PC-3 (cell line): ENCODE measurements around the gene NR2C1. TPM values are rescaled to one million over a fixed set of nuclear protein-coding genes. Genes with fewer than 3 reads are reported as not detected.
"Not testable (repeated sequence)": the region's sequence is repeated elsewhere in the genome, so short reads cannot be mapped to it uniquely, and the experiment has no call there.

Experiments used
- ATAC-seq: fragments of 200-7000 bp; cut with Tn5 transposase; 2 replicates; pipeline ENCODE4 v1.9.1; 2020; ENCODE audit warnings: mild to moderate bottlenecking, moderate library complexity
- BruUV-seq: library from RNA; stranded (reverse); fragments of 400-500 nt; replicated peaks from 2 replicates; lab custom pipeline; 2021; lab: Mats Ljungman, UMichigan
- CTCF ChIA-PET: fragments of 300-600 bp; sonication (Branson Sonifier 250); formaldehyde crosslinking; loops from one replicate; lab custom pipeline; 2022; ENCODE audit warnings: antibody characterized with exemption; lab: Charles Lee
- POLR2A ChIA-PET: fragments of 300-600 bp; sonication (Branson Sonifier 250); formaldehyde crosslinking; loops from one replicate; lab custom pipeline; 2022; ENCODE audit warnings: antibody characterized with exemption; ENCODE audit not compliant: unreplicated experiment; lab: Charles Lee
- DNase-seq: peaks from one replicate; pipeline ENCODE4 v3.0.0-alpha.2; 2015
- H2AFZ ChIP-seq: fragments of 300-600 bp; sonication (generic); 2 replicates; pipeline ENCODE4 v1.6.0; 2016; ENCODE audit warnings: antibody characterized with exemption, low read length
- H3F3A ChIP-seq: fragments of 300-600 bp; sonication (generic); one replicate; pipeline ENCODE4 v1.6.0; 2017; ENCODE audit warnings: antibody characterized with exemption, low read length, control low read depth, mild to moderate bottlenecking; ENCODE audit not compliant: unreplicated experiment
- H3K27ac ChIP-seq: fragments of 300-600 bp; sonication (generic); 2 replicates; pipeline ENCODE4 v1.5.1; 2016; ENCODE audit warnings: mild to moderate bottlenecking, low read length
- H3K27me3 ChIP-seq: fragments of 300-600 bp; sonication (generic); 2 replicates; pipeline ENCODE4 v1.6.1; 2016; ENCODE audit warnings: low read length, mixed read lengths
- H3K36me3 ChIP-seq: fragments of 300-600 bp; sonication (generic); 2 replicates; pipeline ENCODE4 v1.6.1; 2016; ENCODE audit warnings: low read depth, mixed run types, low read length, mixed read lengths
- H3K4me1 ChIP-seq: fragments of 300-600 bp; sonication (generic); 2 replicates; pipeline ENCODE4 v1.5.1; 2016; ENCODE audit warnings: low read length; ENCODE audit not compliant: insufficient read depth
- H3K4me2 ChIP-seq: fragments of 300-600 bp; sonication (generic); 2 replicates; pipeline ENCODE4 v1.6.0; 2016; ENCODE audit warnings: low read length
- H3K4me3 ChIP-seq: fragments of 300-600 bp; sonication (generic); 2 replicates; pipeline ENCODE4 v1.5.1; 2016; ENCODE audit warnings: mild to moderate bottlenecking, low read length, mixed read lengths
- H3K79me2 ChIP-seq: fragments of 300-600 bp; sonication (generic); 2 replicates; pipeline ENCODE4 v1.6.1; 2017; ENCODE audit warnings: low read length, mixed read lengths
- H3K9ac ChIP-seq: fragments of 300-600 bp; sonication (generic); 2 replicates; pipeline ENCODE4 v1.6.0; 2016; ENCODE audit warnings: mild to moderate bottlenecking, low read length
- H3K9me2 ChIP-seq: fragments of 300-600 bp; sonication (generic); replicated peaks from 2 replicates; pipeline ENCODE4 v1.6.1; 2016; ENCODE audit warnings: mixed run types, low read length, mixed read lengths
- H3K9me3 ChIP-seq: fragments of 300-600 bp; sonication (generic); 2 replicates; pipeline ENCODE4 v1.6.1; 2016; ENCODE audit warnings: low read length, mixed read lengths
- H4K20me1 ChIP-seq: fragments of 300-600 bp; sonication (generic); 2 replicates; pipeline ENCODE4 v1.6.1; 2016; ENCODE audit warnings: low read length, mixed read lengths
- CTCF ChIP-seq: fragments of 300-600 bp; sonication (generic); conservative IDR thresholded peaks from 2 replicates; pipeline ENCODE4 v1.5.1; 2017; ENCODE audit warnings: antibody characterized with exemption, low read depth, mild to moderate bottlenecking, low read length
- EZH2 ChIP-seq: fragments of 300-600 bp; sonication (generic); IDR thresholded peaks from one replicate; pipeline ENCODE4 v1.6.1; 2017; ENCODE audit warnings: antibody characterized with exemption, mild to moderate bottlenecking, low read length; ENCODE audit not compliant: unreplicated experiment
- EZH2phosphoT487 ChIP-seq: fragments of 300-600 bp; sonication (generic); IDR thresholded peaks from 2 replicates; pipeline ENCODE4 v1.6.1; 2018; ENCODE audit warnings: mild to moderate bottlenecking, antibody characterized with exemption, low read length, borderline replicate concordance
- intact Hi-C: fragments of 100-400 bp; cut with micrococcal nuclease; formaldehyde crosslinking; loops from 2 replicates; pipeline ENCODE4 v1.9.0; 2023
- total RNA-seq: library from RNA; depleted of rRNA; stranded (reverse); fragments of >200 nt; gene quantifications from 2 replicates; pipeline ENCODE4 v1.2.3, GENCODE V29; 2014

The NR2C1 gene
- total RNA-seq, 1 experiment from 2014 or later, result 43.7 TPM

- BruUV-seq, result no TSS peak
- H3K4me3 ChIP-seq, result no peak overlapping the region
- H3K27ac ChIP-seq, result 0 out of 2 replicates have a peak overlapping the region, but pooled peaks have one; percentile 20
- no peak for TF ChIP-seq CTCF
- no peak for TF ChIP-seq EZH2
- TF ChIP-seq EZH2phosphoT487, result no peak
- H3K9me3 ChIP-seq, result no peaks in the 10 kb centered on the region
- no peak for DNase-seq
- H3K27me3 ChIP-seq, result no peaks in the 10 kb centered on the region
- H3K36me3 ChIP-seq, result peaks cover 17% of the 10 kb centered on the region
- intact Hi-C loops, result loop anchor here (10.0 kb wide), 1 partner anchor 380 kb away; no protein-coding TSS in a partner anchor
- no peaks in the 10 kb centered on the region for H3K9me2 ChIP-seq
- ChIA-PET CTCF (no interaction called here), POLR2A (no interaction called here)
- H3K79me2 ChIP-seq, result no peaks in the 10 kb centered on the region
- no peaks in the 10 kb centered on the region for H4K20me1 ChIP-seq
- ATAC-seq, result no peak
- peaks cover 34% of the 10 kb centered on the region for H3K4me1 ChIP-seq
- H3K4me2 ChIP-seq, result no peak overlapping the region
- H3F3A ChIP-seq, result peaks cover 7% of the 10 kb centered on the region
- no peak overlapping the region for H2AFZ ChIP-seq
- H3K9ac ChIP-seq, result no peak overlapping the region
Observed at GRCh38 chr12:95104919-95105452, 31.6 kb upstream of the NR2C1 start.

- H3K27ac ChIP-seq, result peak overlapping the region; percentile 75
- ChIA-PET CTCF (interaction anchor here (0.6 kb wide), 1 partner anchor 141 kb away, joined by 3 read pairs; no protein-coding TSS in a partner anchor), POLR2A (no interaction called here)
- H3K9me2 ChIP-seq, result no peaks in the 10 kb centered on the region
- H3K9ac ChIP-seq, result peak overlapping the region; percentile 13; the same call in 1 of the 2 replicates
- no peak for TF ChIP-seq EZH2
- no peak for TF ChIP-seq CTCF
- TF ChIP-seq EZH2phosphoT487, result no peak
- H3K79me2 ChIP-seq, result no peaks in the 10 kb centered on the region
- H3K4me1 ChIP-seq, result peaks cover 52% of the 10 kb centered on the region
- peak; percentile 70 for ATAC-seq
- no peaks in the 10 kb centered on the region for H4K20me1 ChIP-seq
- no peaks in the 10 kb centered on the region for H3K27me3 ChIP-seq
- peak overlapping the region; percentile 66 for H3K4me2 ChIP-seq
- H3K4me3 ChIP-seq, result peak overlapping the region; percentile 34
- H3K36me3 ChIP-seq, result peaks cover 14% of the 10 kb centered on the region
- peaks cover 7% of the 10 kb centered on the region for H3F3A ChIP-seq
- H3K9me3 ChIP-seq, result no peaks in the 10 kb centered on the region
- H2AFZ ChIP-seq, result no peak overlapping the region
- intact Hi-C loops, result loop anchor here (1.0 to 10.0 kb wide), 3 partner anchors 13 to 382 kb away; partner anchors contain the start of gene NR2C1
- no TSS peak for BruUV-seq
- DNase-seq, result peak; percentile 99
Observed at GRCh38 chr12:95102916-95103671, 29.7 kb upstream of the NR2C1 start.

GRCh38 chr12:95101957-95102356 lies 28.5 kb upstream of the NR2C1 start:
- H2AFZ ChIP-seq, CTCF ChIA-PET, ATAC-seq, H3K9me3 ChIP-seq, H4K20me1 ChIP-seq, H3K9ac ChIP-seq, H3K9me2 ChIP-seq, DNase-seq, BruUV-seq, H3K4me3 ChIP-seq, H3K27me3 ChIP-seq, H3K79me2 ChIP-seq: not testable (repeated sequence)
- Histone ChIP-seq H3F3A (peaks cover 12% of the 10 kb centered on the region), H3K4me2 (peak overlapping the region; percentile 66), H3K36me3 (peaks cover 14% of the 10 kb centered on the region), H3K27ac (peak overlapping the region; percentile 75), H3K4me1 (peaks cover 64% of the 10 kb centered on the region)
- POLR2A ChIA-PET, result interaction anchor here (0.7 kb wide), 1 partner anchor 29 kb away, joined by 20 read pairs; no protein-coding TSS in a partner anchor
- intact Hi-C loops, result loop anchor here (10.0 kb wide), 1 partner anchor 383 kb away; no protein-coding TSS in a partner anchor
